KMS-11 (cell line): ENCODE measurements around the gene THAP5.

Experiments
- H2AFZ ChIP-seq: fragments of 200-600 bp; sonication (generic); 2 replicates; pipeline ENCODE4 v1.6.1; 2016; ENCODE audit warnings: antibody characterized with exemption, mixed run types, low read depth
- H3K27ac ChIP-seq: fragments of 200-600 bp; sonication (generic); 2 replicates; pipeline ENCODE4 v1.6.1; 2016; ENCODE audit warnings: mild to moderate bottlenecking, mixed run types
- H3K27me3 ChIP-seq: fragments of 200-600 bp; sonication (generic); 2 replicates; pipeline ENCODE4 v1.6.1; 2017; ENCODE audit warnings: mild to moderate bottlenecking, low read depth, mixed run types, moderate library complexity; ENCODE audit not compliant: insufficient read depth
- H3K36me3 ChIP-seq: fragments of 200-600 bp; sonication (generic); 2 replicates; pipeline ENCODE4 v1.6.1; 2017; ENCODE audit warnings: mild to moderate bottlenecking, mixed run types; ENCODE audit not compliant: insufficient read depth
- H3K4me1 ChIP-seq: fragments of 200-600 bp; sonication (generic); 2 replicates; pipeline ENCODE4 v1.6.1; 2016; ENCODE audit warnings: mild to moderate bottlenecking, low read depth, mixed run types; ENCODE audit not compliant: poor library complexity, severe bottlenecking
- H3K4me2 ChIP-seq: fragments of 200-600 bp; sonication (generic); 2 replicates; pipeline ENCODE4 v1.7.0; 2016; ENCODE audit warnings: mild to moderate bottlenecking, mixed run types
- H3K4me3 ChIP-seq: fragments of 200-600 bp; sonication (generic); IDR thresholded peaks from 2 replicates; pipeline ENCODE4 v1.6.1; 2017; ENCODE audit warnings: low read depth, low read length, mixed read lengths; ENCODE audit not compliant: insufficient read depth
- H3K79me2 ChIP-seq: fragments of 200-600 bp; sonication (generic); 2 replicates; pipeline ENCODE4 v1.6.1; 2016; ENCODE audit warnings: low read depth, mixed run types; ENCODE audit not compliant: insufficient read depth
- H3K9ac ChIP-seq: fragments of 200-600 bp; sonication (generic); 2 replicates; pipeline ENCODE4 v1.6.1; 2016; ENCODE audit warnings: mild to moderate bottlenecking, mixed run types
- H4K20me1 ChIP-seq: fragments of 200-600 bp; sonication (generic); 2 replicates; pipeline ENCODE4 v1.6.1; 2016; ENCODE audit warnings: mild to moderate bottlenecking, mixed run types; ENCODE audit not compliant: insufficient read depth
- TF ChIP-seq, protein P1 (sequence below): fragments of 200-600 bp; sonication (generic); conservative IDR thresholded peaks from 2 replicates; pipeline ENCODE4 v1.6.1; 2017; ENCODE audit warnings: low read depth, mild to moderate bottlenecking, antibody characterized with exemption, low read length, moderate library complexity, mixed read lengths

Gene THAP5

DNA sequence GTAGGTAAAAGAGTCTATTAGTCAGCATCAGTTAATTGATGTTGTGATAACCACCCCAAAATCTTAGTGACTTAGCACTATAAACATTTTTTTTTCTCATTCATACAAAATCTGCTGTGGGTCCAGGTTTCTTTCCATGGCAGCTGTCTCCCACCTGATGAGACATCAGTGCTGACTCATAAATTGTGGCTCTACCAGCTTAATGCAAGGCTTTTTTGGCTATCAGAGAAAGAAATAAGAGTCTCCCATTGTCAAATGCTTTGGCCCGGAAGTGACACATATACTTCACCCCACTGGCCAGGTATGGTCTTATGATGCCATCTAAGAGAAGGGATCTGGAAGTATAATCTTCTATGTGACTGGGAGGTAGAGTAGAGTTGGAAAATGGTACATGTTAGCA is 14.7 kb upstream of the THAP5 start:
- no peaks in the 10 kb centered on the region for H3K36me3 ChIP-seq
- H3K27ac ChIP-seq: no peak overlapping the region
- no peaks in the 10 kb centered on the region for H3K79me2 ChIP-seq
- no peak overlapping the region for H3K9ac ChIP-seq
- no peaks in the 10 kb centered on the region for H3K27me3 ChIP-seq
- H2AFZ ChIP-seq: no peak overlapping the region
- no peaks in the 10 kb centered on the region for H3K4me1 ChIP-seq
- no peaks in the 10 kb centered on the region for H4K20me1 ChIP-seq
- H3K4me3 ChIP-seq: no peak overlapping the region
- TF ChIP-seq, protein P1, sequence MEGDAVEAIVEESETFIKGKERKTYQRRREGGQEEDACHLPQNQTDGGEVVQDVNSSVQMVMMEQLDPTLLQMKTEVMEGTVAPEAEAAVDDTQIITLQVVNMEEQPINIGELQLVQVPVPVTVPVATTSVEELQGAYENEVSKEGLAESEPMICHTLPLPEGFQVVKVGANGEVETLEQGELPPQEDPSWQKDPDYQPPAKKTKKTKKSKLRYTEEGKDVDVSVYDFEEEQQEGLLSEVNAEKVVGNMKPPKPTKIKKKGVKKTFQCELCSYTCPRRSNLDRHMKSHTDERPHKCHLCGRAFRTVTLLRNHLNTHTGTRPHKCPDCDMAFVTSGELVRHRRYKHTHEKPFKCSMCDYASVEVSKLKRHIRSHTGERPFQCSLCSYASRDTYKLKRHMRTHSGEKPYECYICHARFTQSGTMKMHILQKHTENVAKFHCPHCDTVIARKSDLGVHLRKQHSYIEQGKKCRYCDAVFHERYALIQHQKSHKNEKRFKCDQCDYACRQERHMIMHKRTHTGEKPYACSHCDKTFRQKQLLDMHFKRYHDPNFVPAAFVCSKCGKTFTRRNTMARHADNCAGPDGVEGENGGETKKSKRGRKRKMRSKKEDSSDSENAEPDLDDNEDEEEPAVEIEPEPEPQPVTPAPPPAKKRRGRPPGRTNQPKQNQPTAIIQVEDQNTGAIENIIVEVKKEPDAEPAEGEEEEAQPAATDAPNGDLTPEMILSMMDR: no peak
- no peak overlapping the region for H3K4me2 ChIP-seq

DNA sequence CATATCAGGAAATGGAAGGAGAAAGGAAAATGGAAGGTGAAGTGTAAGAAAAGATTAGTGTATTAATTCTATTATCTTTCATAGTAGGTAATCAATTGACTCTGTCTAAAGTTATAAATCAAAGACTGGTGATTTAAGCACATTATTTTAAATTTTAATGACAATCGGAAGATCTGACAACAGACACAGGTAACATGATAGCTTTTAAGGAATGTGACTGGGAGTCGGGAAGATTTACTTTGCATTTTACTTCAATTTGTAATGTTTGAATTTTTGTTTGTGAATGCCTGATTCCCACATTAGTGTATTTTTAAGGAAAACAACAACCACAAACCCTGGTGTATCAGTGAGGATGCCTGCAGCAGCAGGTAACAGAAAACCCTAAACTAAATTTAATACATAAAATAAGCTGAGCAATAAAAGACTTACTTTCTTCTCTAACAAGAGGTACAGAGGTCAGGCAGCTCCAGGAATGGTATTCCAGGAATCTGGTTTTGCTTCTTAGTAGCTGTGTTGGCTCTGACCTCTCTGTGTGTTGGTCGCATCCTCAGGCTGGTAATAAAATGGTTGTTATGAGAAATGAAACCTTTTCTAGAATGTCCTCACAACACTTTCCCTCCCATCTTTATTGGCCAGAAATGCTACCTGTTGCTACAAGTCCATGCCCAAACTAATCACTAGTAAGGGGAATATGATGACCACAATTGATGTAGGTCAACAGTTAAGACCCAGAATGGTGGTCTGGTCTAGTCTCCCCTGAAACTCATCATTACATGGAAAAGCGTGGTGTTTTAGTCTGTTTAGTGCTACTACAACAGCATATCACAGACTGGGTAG is 12.4 kb upstream of the THAP5 start:
- H3K27ac ChIP-seq: no peak overlapping the region
- TF ChIP-seq, protein P1: no peak
- H3K4me2 ChIP-seq: no peak overlapping the region
- H3K4me3 ChIP-seq: no peak overlapping the region
- no peak overlapping the region for H3K9ac ChIP-seq
- H3K36me3 ChIP-seq: no peaks in the 10 kb centered on the region
- no peaks in the 10 kb centered on the region for H3K27me3 ChIP-seq
- H3K79me2 ChIP-seq: no peaks in the 10 kb centered on the region
- no peaks in the 10 kb centered on the region for H3K4me1 ChIP-seq
- no peaks in the 10 kb centered on the region for H4K20me1 ChIP-seq
- H2AFZ ChIP-seq: no peak overlapping the region

DNA sequence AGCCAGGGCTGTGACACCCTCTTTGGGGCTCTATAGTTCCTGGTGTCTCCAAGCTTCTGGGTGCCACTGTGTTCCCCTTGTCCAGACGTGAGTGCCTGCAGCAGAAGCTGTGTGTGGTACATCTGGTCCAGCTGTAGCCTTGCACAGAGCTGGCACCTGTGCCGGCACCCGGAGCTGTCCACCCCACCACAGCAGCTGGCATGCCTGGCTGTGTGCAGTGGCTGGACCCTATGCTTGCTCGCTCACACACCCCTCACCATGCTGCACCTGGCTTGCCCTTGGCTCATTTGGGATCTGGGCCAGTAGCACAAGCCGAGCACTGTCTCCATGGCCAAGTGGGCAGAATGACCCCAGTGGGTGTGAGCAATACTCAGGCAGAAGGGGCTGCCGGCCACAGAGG is 10.8 kb upstream of the THAP5 start:
- Histone ChIP-seq H2AFZ (no peak overlapping the region), H3K36me3 (no peaks in the 10 kb centered on the region), H4K20me1 (no peaks in the 10 kb centered on the region), H3K4me1 (no peaks in the 10 kb centered on the region), H3K4me2 (no peak overlapping the region), H3K9ac (no peak overlapping the region), H3K27me3 (no peaks in the 10 kb centered on the region), H3K4me3 (no peak overlapping the region), H3K79me2 (no peaks in the 10 kb centered on the region), H3K27ac (no peak overlapping the region)
- TF ChIP-seq, protein P1: no peak

DNA sequence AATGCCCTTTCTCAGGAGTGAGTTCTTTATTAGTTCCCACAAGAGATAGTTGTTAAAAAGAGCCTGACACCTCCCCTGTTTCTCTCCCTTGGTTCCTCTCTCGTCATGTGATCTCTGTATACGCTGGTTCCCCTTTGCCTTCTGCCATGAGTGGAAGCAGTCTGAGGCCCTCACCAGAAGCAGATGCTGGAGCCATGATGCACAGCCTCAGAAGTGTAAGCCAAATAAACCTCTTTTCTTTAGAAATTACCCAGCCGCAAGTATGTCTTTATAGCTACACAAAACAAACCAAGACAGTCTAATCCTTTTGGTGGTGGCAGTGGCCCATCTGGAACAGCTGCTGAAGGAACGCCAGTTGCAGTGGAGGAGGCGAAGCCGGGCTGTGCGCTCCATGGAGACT is 9.4 kb upstream of the THAP5 start:
- TF ChIP-seq, protein P1: no peak
- peaks cover 5% of the 10 kb centered on the region; the same call in 1 of the 2 replicates for H3K36me3 ChIP-seq
- H3K9ac ChIP-seq: no peak overlapping the region
- no peaks in the 10 kb centered on the region for H3K4me1 ChIP-seq
- no peak overlapping the region for H2AFZ ChIP-seq
- H3K4me3 ChIP-seq: no peak overlapping the region
- no peak overlapping the region for H3K27ac ChIP-seq
- no peak overlapping the region for H3K4me2 ChIP-seq
- H4K20me1 ChIP-seq: no peaks in the 10 kb centered on the region
- H3K79me2 ChIP-seq: peaks cover 4% of the 10 kb centered on the region; the same call in 1 of the 2 replicates
- no peaks in the 10 kb centered on the region for H3K27me3 ChIP-seq
